HUDEP-2 (cell line): Measurements from ENCODE around the gene MKNK1.
"Not testable (repeated sequence)": the region's sequence is repeated elsewhere in the genome, so short reads cannot be mapped to it uniquely, and the experiment has no call there.

Source experiments
- DNase-seq, 76 experiments: peaks; one replicate each; lab custom pipeline; 2025; ENCODE audit not compliant: unreplicated experiment in 76 of 76; lab: John Stamatoyannopoulos, UW

Gene MKNK1

DNA sequence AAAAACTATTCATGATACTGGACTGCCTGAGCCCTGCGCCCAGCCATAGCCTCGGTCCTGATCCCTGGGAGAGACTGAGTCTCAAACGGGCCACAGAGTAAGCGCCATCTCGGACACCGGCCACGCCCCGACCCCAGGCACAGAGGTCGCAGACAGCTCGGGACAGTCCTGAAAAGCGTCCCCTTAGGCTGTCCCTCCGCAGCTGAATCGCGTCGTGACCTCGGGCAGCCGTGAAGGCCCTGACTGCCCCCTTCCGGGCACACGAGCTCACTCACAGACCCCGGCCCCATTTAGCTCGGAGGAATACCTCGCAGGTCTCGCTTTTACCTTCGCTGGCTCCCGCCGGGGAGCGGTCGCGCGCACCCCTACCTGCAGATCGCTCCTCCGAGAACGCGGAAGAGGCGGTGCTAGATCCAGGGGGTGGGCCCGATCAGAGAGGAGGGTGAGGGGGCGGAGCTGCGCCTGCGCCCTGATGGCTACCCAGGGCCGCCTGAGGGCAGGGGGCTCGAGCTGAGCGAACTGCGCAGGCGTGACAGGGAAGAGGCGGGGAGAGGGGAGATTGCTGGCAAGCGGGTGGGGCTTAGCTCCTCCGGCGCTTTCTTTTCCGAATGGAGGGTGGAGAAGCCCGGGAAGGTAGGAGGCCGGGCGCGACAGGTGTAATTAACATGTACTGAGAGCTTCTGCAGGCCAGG lies at the start of gene MKNK1:
Gene MKNK1 (minus strand): TSS at position 411 of the 692 bp plus-strand sequence. CDS start 20,941 bp downstream, outside the sequence.
- DNase-seq: peak in 74 of 76 experiments; percentile 55 to 97 (median 92)

DNA sequence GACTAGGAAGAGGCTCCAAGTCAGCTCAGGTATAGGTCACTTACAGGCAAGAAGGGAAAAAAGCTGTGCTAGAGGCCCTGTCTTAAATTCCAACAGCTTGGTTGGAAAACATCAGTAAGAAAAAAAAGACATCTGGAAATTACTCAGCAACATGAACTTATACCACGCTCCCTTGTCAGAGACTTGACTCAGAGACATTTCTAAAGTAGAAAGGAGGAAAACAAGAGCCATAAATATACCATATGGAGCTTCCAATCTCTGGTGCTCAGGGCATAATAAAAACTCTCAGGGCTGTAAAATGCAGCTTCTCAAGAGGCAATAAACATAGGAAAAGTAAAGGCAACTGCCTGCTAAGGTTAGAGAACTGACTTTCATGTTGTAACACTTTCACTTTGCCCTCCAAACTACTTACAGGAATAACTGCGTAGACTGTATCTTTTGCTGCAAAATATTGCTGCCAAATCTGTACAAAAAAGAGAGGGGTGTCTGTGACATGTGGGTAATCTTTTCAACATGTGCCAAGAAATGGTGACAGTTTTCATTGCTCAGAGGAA lies 49.4 kb upstream of the MKNK1 start:
- no peak for DNase-seq

DNA sequence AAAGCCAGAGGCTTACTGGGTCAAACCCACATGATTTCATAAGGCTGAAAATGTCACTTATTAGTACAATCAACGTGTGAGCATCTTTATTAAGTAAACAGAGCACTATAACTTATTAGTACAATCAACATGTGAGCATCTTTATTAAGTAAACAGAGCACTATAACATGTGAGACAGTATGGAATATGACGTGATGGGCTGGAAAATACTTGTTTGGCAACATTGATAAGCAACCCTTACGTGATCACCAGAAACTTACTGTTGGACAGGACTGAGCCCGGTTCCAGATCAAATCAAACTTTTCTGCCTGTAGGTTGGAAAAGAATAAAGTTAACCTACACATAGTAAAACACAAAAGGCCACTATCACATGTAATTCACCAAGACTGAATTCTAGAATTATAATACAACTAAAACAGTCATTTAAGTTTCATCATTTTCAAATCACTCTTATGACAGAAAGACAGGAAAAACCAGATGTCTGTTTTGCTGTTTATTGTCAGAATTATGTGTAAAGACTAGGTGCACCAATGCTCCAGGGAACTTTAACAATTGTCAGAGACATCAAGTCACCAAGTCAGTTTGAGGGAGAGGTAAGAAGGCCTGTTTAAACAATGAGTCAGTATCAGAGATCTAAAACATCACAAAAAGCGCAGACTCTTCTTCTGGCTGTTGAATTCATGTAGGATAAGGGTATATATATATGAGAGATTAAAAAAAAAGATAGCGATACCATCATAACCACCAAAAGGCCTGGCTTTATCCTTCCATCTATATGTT lies 48.4 kb upstream of the MKNK1 start:
- DNase-seq: no peak

DNA sequence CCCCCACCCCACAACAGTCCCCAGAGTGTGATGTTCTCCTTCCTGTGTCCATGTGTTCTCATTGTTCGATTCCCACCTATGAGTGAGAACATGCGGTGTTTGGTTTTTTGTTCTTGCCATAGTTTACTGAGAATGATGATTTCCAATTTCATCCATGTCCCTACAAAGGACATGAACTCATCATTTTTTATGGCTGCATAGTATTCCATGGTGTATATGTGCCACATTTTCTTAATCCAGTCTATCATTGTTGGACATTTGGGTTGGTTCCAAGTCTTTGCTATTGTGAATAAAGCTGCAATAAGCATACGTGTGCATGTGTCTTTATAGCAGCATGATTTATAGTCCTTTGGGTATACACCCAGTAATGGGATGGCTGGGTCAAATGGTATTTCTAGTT lies 47.1 kb upstream of the MKNK1 start:
- DNase-seq: not testable (repeated sequence)

DNA sequence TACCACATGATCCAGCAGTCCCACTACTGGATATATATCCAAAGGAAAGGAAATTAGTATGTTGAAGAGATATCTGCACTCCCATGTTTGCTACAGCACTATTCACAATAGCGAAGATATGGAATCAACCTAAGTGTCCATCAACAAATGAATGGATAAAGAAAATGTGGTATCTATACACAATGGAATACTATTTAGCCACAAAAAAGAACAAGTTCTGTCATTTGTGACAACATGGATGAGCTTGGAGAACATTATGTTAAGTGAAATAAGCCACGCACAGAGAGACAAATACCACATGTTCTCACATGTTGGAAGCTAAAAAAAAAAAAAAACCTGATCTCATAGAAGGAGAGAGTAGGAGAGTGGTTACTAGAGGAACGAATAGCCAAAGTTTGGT lies 46.4 kb upstream of the MKNK1 start:
- DNase-seq: no peak

DNA sequence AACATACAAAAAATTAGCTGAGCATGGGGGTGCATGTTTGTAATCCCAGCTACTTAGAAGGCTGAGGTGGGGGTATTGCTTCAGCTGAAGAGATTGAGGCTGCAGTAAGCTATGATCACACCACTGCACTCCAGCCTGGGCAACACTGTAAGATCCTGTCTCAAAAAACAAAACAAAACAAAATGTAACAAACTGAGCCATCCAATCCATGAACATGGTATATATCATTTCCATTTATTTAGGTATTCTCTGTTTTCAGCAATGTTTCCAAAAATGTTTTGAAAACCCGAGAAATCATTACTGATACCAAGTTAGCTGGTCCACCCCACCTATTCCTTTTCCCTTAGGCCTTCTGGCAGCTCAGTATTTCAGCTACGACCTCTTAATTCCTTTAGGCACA lies 45.7 kb upstream of the MKNK1 start:
- no peak for DNase-seq

DNA sequence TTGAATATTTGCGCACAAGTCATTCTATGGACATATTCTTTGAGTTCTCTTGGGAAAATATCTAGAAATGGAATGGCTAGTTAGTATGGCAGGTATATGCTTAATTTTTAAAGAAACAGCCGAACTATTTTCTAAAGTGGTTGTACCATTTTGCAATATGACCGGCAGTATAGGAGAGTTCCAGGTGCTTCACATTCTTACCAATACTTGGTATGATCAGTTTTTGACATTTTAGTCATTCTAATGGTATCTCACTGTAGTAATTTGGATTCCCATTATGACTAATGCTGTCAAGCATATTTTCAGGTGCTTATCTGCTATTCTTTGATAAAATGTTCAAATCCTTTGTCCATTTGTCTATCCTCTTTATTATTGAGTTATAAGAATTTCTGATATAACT lies 43.5 kb upstream of the MKNK1 start:
- no peak for DNase-seq

DNA sequence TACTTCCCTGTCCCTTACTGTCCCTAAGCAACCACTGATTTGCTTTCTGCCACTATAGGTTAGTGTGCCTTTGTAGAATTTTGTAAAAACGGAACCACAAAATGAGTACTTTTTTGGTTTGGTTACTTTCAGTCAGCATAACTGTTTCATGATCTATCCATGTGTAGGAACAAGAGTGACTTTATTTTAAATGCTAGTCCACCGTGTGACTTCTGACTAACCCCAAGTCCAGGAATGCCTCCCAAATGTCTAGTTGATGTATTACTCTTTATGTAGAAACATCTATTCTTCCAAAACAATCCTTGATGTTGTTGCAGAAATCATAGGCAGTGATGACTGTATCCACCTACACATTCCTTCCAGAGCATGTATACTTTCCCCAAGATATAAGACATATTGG lies 42.8 kb upstream of the MKNK1 start:
- DNase-seq: no peak

DNA sequence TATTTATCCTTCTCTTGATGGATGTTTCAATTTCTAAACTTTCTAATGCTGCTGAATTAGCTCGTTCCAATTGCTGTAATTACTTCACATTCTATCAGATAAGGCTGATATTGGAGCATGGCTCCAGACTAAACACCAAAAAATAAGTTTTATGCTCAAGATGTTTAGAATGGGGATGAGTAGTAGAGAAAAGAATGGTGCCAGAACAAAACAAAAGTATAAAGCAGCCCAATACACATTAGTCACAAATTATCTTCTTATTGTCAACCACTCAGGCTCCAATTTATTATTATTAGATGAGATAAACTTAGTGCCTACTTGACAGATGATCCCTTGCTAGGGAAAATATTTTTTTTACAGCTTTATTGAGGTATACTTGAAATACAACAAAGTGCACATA lies 42.3 kb upstream of the MKNK1 start:
- no peak for DNase-seq

DNA sequence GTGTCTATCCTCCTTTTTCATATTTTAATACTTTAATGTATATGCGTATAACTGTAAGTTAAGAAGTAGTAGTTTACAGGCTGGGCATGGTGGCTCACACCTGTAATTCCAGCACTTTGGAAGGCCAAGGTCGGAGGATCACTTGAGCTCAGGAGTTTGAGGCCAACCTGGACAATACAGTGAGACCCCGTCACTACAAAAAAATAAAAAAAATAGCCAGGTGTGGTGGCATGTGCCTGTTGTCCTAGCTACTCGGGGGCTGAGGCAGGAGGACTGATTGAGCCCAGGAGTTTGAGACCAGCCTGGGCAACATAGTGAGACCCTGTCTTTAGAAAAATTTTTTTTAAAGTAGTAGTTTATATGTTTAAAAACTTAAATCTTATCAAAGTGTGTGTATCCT lies 41.7 kb upstream of the MKNK1 start:
- no peak for DNase-seq

DNA sequence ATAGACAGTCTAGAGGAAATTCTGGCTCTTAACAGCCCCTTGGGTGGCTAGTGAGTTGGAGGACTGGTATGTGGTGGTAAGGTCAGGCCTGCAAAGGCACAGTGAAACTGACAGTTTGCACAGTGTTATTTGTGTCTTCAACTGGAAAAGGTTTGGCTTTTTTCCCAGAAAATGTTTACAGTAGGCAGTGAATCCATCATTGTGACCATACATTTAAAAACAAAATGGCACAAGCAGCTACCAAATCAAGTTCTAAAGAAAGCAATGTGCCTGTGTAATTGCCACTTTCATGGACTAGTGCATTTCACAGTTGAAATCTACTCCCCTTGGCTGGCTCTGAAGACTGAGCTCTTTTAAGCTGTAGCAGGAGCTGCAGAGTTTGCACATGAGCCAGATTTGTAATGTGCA lies 39.3 kb upstream of the MKNK1 start:
- DNase-seq: no peak

DNA sequence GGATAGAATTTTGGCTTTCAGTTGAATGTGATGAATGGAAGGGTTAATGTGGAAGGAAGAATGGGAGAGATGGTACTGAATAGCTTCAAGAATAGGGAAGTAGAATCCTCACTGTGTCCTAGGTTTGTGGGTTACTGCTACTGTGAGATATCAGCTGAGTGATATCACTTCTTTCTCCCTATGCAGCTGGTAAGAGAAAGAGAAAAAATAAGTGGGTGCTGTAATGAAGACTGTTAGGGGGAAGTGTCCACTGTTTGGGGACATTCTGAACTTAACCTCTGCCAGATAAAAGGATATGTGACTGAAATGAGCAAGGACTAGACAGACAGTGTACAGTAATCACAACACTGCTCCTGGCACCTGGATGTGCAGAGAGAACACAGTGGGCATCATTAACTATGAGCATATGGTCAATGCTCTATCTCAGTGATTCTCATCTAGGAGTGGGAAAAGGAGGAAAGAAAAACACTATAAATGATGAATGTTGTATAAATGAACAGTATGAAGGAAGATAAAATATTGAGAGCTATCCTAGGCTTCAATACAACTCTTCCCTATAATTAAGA lies 38.1 kb upstream of the MKNK1 start:
- no peak for DNase-seq

DNA sequence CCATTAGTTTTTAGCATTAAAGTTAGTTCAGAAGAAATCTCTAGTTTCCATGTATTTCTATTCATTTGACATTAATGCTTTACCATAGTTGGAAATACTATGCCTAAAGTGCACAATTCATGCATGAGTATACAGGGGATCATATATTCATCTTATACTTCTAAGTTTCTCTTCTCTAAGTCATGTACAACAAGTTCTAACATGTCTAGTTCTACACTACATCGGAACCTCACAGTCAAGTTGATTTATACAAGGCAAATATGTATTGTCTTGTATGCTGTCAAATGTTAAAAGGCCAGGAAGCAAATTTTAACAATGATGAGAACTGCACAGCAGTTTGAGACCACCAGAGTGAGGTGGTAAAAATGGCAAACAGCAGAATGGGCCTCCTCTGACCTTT lies 35.5 kb upstream of the MKNK1 start:
- no peak for DNase-seq

DNA sequence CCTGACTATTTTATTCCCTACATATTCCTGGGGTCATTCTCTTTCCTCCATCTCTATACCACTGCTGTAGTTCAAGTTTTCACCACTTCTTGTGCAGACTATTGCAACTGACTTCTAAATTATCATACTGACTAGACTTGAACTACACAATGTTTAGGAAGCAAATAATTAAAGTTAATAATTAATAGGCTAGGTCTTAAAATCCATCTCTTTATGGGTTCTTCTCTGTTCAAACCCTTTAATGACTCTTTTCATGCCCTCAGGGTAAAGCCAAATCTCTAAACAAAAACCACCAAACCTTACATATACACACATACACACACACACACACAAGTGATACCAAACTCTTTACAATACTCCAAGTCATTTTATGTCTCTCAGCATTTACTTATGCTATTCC lies 34.9 kb upstream of the MKNK1 start:
- DNase-seq: no peak

DNA sequence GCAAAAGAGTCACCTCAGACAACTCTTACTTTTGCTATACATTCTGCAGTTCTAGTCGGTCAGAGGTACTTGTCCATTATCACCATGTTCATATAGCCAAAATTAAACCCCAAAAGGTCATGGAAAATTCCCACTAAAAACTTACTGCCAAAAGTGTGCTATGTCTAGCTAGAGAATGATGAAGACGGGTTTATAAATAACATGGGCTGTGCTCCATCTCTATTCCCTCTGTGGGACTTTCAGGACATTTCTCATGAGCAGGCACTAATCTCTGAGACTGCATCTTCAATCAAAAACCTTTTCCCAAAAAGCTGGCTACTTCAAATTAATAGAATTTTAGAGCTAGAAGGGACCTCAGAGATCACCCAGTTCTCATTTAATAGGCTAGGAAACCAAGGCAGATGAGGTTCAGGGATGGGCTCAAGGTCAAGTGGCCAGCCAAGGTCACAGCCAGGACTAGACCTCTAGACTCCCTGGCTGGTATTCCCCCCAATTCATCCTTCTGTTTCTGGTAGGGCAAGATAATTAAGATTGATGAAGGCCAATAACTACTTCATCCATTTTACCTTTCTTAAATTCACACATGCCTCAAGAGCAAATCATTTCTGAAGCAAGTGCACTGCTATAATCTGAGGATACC lies 33.5 kb upstream of the MKNK1 start:
- no peak for DNase-seq

DNA sequence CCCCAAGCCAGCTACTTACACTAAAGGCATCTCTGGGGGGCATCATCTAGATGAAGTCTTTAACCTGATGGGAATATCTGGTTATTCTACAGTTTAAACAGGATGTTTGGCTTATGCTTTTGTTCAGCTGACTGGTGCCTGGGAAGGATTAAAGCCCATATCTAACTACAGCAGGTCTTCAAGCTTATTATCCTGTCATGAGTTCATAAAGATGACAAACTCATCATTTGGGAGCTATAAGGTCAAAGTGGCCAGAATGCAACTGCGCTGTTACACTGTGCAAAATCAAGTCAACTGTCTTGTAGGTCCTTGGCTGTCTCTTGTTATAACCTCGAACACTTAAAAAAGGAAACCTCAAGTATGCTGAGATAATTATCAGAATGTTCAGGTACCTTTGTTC lies 31.1 kb upstream of the MKNK1 start:
- DNase-seq: no peak

DNA sequence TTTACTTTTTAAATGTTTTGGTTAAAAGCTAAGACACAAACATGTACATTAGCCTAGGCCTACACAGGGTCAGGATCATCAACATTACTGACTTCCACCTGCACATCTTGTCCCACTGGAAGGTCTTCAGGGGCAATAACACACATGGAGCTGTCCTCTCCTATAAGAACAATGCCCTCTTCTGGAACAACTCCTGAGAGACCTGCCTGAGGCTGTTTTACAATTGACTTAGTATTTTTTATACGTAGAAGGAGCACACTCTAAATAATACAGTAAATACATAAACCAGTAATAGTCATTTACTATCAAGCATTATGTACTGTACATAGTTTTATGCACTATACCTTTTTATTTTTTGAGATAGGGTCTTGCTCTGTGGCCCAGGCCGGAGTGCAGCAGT lies 26.7 kb upstream of the MKNK1 start:
- no peak for DNase-seq

DNA sequence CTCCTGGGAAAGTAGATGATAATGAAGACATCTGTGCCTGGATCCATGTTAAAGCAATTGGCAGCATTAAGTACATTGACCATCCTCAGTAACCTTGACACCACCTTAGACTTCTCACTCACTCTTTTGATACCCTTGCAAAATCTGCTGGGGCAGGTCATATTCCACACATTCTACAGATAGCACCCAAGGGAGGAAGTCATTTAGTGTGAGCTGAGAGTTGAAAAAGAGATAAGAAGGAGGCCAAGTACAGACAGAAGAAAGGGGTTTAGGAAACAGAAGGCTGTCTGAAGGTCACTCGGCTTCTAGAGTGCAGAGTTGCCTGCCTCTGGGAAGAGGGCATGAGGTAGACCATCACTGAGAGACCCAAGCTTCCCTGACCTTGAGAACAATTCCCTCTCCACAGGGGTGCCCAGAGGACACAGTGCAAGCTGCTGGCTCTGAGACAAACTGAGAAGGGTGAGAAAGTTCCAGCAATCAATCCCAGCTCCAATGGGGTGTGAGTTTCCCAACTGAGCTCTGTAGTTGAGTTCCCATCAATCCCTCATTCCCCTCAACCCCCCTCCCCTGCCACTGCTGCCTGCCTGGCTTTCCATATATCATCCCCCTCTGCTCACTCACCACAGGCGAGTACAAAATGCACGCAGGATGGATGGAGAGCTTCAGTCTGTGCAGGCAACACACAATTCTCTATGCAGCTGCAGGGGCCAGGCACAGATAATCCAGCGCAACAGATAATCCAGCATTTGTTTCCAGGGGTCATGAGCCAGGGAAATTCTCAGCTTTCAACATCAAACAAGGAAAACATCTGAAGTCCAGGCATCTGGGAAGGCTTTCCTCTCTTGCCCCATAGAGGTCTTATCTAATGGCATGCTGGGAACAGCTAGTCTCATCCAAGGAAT lies 19.9 kb upstream of the MKNK1 start:
- DNase-seq: no peak

DNA sequence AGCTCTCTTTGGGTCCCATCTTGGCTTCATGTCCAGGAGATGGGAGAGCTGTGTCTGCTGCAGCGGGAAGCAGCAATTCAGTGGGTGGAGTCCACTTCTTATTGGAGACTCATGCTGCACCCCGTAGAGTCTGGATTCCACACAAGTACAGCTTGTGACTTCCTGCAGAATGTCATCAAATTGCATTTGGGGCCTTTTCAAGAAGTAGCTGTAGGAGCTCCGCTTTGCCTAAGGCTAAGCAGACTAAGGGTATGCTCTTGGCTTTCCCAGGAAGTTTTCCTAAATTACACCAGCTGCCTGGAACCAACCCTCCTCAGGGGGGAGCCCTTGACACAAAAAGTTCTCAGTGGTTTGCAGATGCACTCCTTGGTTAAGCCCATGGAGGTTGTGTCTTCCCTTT lies 18.3 kb upstream of the MKNK1 start:
- peak in 23 of 76 experiments; percentile 4 to 57 (median 17) for DNase-seq

DNA sequence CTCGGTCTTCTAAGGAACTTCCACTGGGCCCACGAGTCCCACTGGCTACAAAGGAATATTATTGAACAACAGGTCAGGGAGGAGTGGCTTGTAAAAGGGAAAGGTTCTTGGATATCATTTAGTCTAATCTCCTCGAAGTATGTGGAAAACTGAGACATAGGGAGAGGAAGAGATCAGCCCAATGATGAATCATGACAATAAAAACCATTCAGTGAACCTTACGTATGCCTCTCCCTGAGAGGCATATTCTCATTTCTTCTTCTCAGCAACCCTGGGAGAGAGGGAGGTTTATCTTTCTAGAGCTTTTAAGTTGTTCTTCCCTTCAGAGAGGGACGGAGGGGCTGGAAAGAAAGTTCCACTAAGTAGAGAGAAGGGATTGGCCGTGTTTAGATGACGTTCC lies 17.9 kb upstream of the MKNK1 start:
- no peak for DNase-seq
